DND-41 (cell line): ENCODE data around the gene HSP90B1.

Experiments
- CTCF ChIP-seq: IDR thresholded peaks from 2 replicates; pipeline ENCODE4 v1.5.1; 2012; ENCODE audit warnings: borderline replicate concordance, low read length, moderate library complexity, mild to moderate bottlenecking; ENCODE audit not compliant: poor library complexity, severe bottlenecking; ENCODE audit errors: extremely low read depth
- EZH2 ChIP-seq: IDR thresholded peaks from 3 replicates; pipeline ENCODE4 v1.6.1; 2012; ENCODE audit warnings: borderline replicate concordance, low read depth, mild to moderate bottlenecking, moderate library complexity, low read length, inconsistent platforms; ENCODE audit not compliant: severe bottlenecking

DNA sequence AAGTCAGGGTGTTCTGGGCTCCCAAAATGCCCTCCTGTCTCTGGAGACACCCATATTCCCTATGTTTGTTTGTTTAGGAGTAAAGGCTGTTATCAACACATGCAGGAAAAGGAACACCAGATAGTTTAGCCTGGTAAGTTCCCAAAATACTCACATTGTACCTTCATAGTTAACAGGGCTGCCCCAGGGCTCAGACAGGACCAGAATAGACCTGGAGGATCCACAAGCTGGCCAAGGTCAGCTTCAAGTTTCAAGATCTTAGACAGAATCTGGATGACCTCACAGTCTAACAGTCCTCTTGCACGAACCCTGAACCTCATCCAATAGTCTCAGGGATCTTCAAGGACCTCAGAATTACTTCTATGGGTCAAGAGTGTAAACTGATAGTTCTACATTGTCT lies 18.1 kb upstream of the HSP90B1 start:
- TF ChIP-seq EZH2 (no peak), CTCF (no peak)
